Measurements from ENCODE around the gene P2RX4.
"Not testable (repeated sequence)": the region's sequence is repeated elsewhere in the genome, so short reads cannot be mapped to it uniquely, and the experiment has no call there.

Gene P2RX4

GRCh38 chr12:121223292-121224285 is 13.7 kb downstream of the P2RX4 start:
- DNase-seq (ENCODE audit: low read depth) = no peak

- DNase-seq (ENCODE audit: low read depth) = no peak
Observed at GRCh38 chr12:121224591-121224990, 14.7 kb downstream of the P2RX4 start.

- DNase-seq (ENCODE audit: low read depth) = no peak
Observed at GRCh38 chr12:121226399-121226798, 16.5 kb downstream of the P2RX4 start.

- not testable (repeated sequence) for DNase-seq (ENCODE audit: low read depth)
Observed at GRCh38 chr12:121226871-121227270, 16.9 kb downstream of the P2RX4 start.

- DNase-seq (ENCODE audit: low read depth) = no peak
Observed at GRCh38 chr12:121227294-121227693, 17.4 kb downstream of the P2RX4 start.

- DNase-seq (ENCODE audit: low read depth) = no peak
Observed at GRCh38 chr12:121228919-121229665, 19.2 kb downstream of the P2RX4 start.

GRCh38 chr12:121229826-121230537 is 20.1 kb downstream of the P2RX4 start:
- DNase-seq (ENCODE audit: low read depth) = peak; percentile 33

- DNase-seq (ENCODE audit: low read depth) = no peak
Observed at GRCh38 chr12:121230538-121230907, 20.6 kb downstream of the P2RX4 start.

- DNase-seq (ENCODE audit: low read depth) = no peak
Observed at GRCh38 chr12:121232163-121232562, 22.2 kb downstream of the P2RX4 start.

GRCh38 chr12:121232977-121233627 is 23.2 kb downstream of the P2RX4 start:
- DNase-seq (ENCODE audit: low read depth) = no peak

- no peak for DNase-seq (ENCODE audit: low read depth)
Observed at GRCh38 chr12:121233628-121234020, 23.7 kb downstream of the P2RX4 start.

- DNase-seq (ENCODE audit: low read depth) = no peak
Observed at GRCh38 chr12:121236776-121237175, 26.8 kb downstream of the P2RX4 start.

- no peak for DNase-seq (ENCODE audit: low read depth)
Observed at GRCh38 chr12:121237415-121237814, 27.5 kb downstream of the P2RX4 start.

- DNase-seq (ENCODE audit: low read depth) = no peak
Observed at GRCh38 chr12:121238086-121238485, 28.2 kb downstream of the P2RX4 start.

- no peak for DNase-seq (ENCODE audit: low read depth)
Observed at GRCh38 chr12:121238604-121239350, 28.8 kb downstream of the P2RX4 start.

- DNase-seq (ENCODE audit: low read depth) = no peak
Observed at GRCh38 chr12:121239351-121240061, 29.6 kb downstream of the P2RX4 start.

- no peak for DNase-seq (ENCODE audit: low read depth)
Observed at GRCh38 chr12:121240062-121240420, 30.1 kb downstream of the P2RX4 start.

GRCh38 chr12:121240484-121241101 is 30.7 kb downstream of the P2RX4 start:
- DNase-seq (ENCODE audit: low read depth) = peak; percentile 5

- no peak for DNase-seq (ENCODE audit: low read depth)
Observed at GRCh38 chr12:121241156-121241970, 31.4 kb downstream of the P2RX4 start.
